Left cardiac atrium (tissue), 4 donors: ENCODE results near the gene DLK1. TPM values are rescaled to one million over a fixed set of nuclear protein-coding genes. Genes with fewer than 3 reads are reported as not detected.

Source experiments
- ATAC-seq, 2 donors: fragments of 200-7000 bp; cut with Tn5 transposase; one replicate each; pipeline ENCODE4 v1.9.1; 2020; ENCODE audit warnings: mild to moderate bottlenecking in 2 of 2, moderate library complexity in 2 of 2
- DNase-seq: peaks from one replicate; pipeline ENCODE4 v3.0.0-alpha.2; 2020
- intact Hi-C, 2 donors: fragments of 100-400 bp; cut with DNase I; formaldehyde crosslinking; loops; one replicate each; pipeline versions ENCODE4 v1.14.1 to v1.15.1; 2022 to 2023
- long read RNA-seq: library from polyadenylated mRNA; unstranded; transcript quantifications from one replicate; pipeline ENCODE4 v2.0.0, GENCODE V29; 2021
- total RNA-seq, 2 donors: library from RNA; stranded (reverse); fragmentation: NEBNext Ultra II Directional; extraction: Animal tissue kit (Norgen Biotek cat#: 25700); gene quantifications; one replicate each; pipeline ENCODE4 v1.2.1, GENCODE V29; 2021
- donor health status: DM: no; HTN: yes; CAD: no.
- donor health status: DM: no; HTN: yes; CAD: no; lungs with severe emphysema.
- donor health status: DM: yes; HTN: yes; CAD: no.
- donor health status: Dilated cardiomyopathy.

DLK1 gene
- total RNA-seq = 1 to 10 TPM in 1 of 2 donors, not detected in 1; 3.3 TPM
- long read RNA-seq = 0 reads

DNA sequence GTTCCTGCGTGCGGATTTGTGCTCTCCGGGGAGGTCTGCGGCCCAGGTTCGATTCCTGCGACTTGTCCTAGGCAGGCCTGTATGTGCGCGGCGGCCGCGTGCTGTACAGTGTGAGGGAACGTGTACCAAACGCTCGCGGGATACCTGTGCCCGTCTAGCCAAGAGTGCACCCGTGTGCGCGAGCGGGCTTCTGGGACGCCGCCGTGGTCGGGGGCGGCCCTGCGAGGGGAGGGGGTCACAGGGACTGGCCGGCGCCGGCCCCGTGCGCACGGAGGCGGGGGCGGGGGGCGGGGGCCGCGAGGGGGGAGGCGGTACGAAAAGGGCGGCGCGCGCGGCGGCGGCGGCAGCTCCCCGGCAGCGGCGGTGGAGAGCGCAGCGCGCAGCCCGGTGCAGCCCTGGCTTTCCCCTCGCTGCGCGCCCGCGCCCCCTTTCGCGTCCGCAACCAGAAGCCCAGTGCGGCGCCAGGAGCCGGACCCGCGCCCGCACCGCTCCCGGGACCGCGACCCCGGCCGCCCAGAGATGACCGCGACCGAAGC, at the start of gene DLK1:
TSS of gene DLK1 (plus strand) at position 343 of the 536 bp plus-strand sequence. CDS start at position 520, 177 bp downstream.
- ATAC-seq (no peak), DNase-seq (no peak)
- intact Hi-C loops = no loop called here

DNA sequence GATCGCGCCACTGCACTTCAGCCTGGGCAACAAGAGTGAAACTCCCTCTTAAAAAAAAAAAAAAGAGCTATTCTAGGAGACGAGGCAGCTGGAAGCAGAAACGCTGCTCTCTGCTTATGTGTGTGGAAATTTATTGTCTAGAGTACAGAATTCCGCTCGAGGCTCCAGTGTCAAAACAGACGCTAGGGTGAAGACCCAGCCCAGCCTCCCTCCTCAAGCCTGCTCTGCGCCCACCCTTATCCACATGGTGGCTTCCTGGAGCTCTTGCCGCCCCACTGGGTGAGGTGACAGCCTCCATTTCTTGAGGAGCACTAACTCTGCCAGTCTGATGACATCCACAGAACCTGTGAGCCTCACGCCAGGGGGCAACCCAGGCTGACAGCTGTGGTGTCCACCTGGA, 49.5 kb upstream of the DLK1 start:
- peak in 1 of 2 donors; percentile 39 for ATAC-seq
- DNase-seq = no peak
- intact Hi-C loops = no loop called here

DNA sequence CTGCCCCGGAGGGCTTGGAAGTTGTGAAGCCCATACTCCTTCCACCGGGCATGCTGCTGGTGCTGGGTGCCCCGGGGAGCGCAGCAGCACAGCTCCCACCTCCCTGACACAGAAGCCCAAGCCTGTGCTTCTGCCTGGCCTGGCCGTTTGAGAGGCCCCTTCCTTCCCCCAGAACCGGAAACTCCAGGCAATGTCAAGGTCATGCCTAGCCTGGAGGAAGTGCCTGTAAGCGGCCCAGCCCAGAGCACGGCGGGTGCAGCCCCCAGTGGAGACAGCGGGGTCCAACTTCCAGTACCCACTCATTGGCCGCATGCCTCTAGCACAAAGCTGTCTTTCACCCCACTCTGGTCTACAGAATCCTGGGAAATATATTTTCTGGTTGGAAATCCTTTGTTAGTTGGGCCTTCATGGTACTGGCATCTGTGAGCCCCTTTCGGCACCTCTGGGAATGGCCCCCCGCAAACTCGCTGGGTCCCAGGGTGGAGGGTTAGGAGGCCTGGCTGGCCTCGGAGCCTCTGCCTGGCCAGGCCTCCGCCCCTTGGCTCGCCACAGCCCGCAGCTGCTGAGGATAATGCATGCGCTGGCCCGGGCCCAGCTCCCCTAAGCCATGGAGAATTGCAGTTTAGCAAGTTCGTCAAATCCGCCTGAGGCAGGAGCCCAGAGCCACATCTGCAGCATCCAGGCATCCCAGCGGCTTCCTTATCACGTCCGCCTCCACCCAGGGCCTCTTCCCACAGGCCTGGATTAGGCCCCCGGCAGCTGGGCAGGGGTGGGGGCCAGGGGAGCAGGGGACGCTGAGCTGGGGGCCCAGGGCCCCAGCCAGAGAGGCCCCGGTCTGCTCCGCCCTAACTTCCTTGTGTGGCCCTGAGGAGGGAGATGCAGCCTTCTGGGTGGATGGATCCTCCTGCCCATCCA, 48.9 kb upstream of the DLK1 start:
- peak; percentile 56 for DNase-seq
- intact Hi-C loops = no loop called here
- peak; percentile 69 to 70 for ATAC-seq

DNA sequence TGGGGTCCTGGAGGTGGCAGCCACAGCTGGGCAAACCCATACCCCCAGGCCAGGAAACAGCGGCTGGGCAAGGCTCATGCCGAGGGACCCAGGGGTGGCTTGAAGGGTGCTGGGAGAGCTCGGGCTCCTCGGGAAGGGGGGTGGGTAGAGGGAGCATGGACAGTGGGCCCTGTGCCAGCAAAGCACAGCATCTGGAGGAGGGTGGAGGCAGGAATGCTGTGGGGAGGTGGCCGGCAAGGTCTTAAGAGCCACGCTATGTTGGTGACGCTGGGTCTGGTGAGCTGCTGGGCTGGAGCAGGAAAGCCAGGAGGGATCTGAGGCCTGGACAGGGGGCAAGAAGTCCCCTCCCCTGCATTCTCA, 48.2 kb upstream of the DLK1 start:
- intact Hi-C loops = no loop called here
- no peak for DNase-seq

DNA sequence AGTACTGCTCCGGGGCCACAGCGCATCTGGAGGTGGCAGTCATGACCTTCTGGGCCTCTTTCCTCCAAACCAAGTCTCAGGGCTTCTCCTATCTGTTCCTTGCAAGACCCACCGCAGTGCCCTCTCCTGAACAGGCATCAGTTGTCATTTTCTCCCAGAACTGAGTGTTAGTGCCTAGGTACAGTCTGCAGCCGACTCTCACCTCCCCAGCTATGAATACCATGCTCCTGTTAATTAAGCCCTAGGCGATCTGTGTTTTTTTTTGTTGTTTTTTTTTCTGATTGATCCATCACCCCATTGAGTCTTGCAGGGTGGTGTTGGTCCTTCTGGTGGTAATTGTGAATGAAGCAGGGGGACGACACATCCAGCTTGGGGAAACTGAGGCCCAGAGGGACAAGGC, 47.5 kb upstream of the DLK1 start:
- ATAC-seq = no peak
- intact Hi-C loops = no loop called here
- DNase-seq = no peak

More for the DNA sequence above, 48.2 kb upstream of the DLK1 start:
- peak in 1 of 2 donors; percentile 36 for ATAC-seq

DNA sequence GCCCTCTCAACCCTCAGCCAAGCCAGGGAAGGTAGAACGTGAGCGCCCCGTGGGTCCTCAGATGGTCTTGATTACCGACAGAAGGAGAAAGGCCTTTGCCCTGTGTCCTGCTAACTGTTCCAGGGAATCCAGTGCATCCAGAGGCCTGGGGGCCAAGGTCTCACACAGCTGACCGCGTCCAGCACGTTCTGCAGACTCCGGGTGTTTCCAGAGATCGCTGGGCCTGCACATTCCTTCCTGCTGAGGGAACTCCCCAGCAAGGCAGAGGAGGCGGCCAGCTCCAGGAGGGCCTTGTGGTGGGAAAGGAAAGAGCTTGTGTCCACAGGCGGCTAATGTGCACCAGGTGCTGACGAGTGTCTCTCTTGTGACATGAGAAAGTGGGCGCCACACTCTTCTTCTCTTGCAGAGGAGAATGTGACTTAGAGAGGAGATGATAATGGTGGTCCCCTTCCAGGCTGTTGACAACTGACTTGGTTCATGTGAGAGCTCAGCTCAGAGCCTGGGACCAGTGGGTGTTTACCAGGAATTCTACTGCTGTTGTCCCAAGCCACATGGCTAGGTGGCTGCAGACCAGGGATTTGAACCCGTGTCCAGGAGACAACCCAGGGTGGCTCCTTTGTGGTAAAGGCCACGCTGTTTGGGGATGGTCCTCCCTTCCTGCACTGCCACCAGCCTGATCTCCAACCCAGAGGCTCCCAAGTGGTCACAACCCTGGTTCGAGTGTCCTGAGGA, 46.8 kb upstream of the DLK1 start:
- peak; percentile 42 to 60 for ATAC-seq
- intact Hi-C loops = no loop called here
- DNase-seq = no peak

DNA sequence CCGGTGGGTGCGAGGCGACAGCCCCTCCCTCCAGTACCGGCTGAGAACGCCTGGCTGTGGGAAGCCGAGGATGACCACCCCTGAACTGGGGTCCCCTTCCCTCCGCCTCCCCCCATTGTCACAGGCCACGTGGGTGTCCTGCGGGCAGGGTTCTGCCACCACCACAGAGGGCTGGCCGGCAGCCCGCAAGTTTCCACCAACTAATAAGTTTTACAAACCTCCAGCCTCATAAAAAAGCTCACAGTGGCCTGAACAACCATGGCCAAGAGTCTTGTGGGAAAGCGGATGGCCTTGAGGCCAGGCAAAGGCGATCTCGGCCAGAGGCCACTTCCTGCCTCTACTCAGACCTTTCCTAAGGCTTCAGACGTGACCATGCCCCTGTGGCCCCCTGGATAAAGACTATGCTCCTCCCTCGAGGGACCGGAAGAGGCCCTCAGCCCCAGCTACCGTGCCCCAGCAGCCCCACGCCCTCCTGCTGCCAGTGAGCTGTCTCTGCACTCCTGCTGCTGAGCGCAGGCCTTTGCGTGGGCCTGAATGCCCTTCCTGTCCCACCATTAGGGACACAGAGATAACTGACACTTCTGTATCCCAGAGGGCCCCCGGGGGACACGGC, 46.1 kb upstream of the DLK1 start:
- DNase-seq = no peak
- intact Hi-C loops = no loop called here
- ATAC-seq = peak in 1 of 2 donors; percentile 5

DNA sequence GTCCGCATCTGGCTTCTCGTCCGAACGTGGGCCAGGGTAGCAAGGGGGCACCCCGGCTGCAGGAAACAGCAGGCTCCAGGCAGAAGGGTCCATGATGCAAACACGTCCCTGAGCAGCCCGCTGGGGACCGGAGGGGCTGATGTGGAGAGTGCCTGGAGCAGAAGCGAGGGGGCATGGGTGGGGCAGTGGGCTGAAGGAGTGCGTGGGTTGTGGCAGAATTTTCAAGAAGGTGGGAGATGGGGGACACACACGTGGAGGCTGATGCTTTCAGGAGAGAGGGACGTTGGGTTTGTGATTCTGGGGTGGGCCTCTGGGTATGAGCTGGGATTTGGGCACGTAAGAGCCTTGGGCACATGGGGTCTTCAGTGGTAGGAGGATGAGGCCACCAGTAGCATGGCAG, 45.6 kb upstream of the DLK1 start:
- ATAC-seq = no peak
- no peak for DNase-seq
- intact Hi-C loops = no loop called here

DNA sequence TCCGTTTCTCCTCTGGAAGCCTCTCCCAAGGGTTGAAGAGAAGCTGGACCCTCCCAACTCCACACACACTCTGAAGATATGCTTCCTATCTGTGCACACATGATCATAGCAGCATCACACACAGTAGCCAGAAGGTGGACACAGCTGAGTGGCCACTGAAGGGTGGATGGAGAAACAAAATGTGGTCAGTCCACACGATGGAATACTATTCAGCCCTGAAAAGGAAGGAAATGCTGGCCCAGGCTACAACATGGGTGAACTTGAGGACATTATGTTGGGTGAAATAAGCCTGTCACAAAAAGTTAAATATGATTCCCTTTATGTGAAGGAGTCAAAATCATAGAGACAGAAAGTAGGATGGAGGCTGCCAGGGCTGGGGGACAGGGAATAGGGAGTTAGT, 43.9 kb upstream of the DLK1 start:
- no peak for ATAC-seq
- no peak for DNase-seq
- intact Hi-C loops = no loop called here

DNA sequence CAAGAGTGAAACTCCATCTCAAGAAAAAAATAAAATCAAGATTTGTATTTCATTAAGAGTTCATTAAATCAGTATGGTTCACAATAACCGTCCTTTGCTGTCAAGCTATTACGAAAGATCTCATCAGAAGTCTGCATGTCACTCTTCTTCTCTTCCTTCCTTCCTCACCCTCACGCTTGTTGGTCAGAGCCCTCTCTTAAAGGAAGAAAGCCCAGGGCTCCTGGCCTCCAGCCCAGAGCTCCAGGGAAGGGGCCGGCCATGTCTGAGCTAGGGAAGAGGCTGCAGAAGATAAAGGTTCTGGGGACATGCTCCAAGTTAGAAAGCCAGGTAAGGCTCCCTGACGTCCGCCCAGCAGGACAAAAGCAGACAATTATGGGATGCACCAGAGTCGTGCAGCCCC, 43.1 kb upstream of the DLK1 start:
- intact Hi-C loops = no loop called here
- ATAC-seq (no peak), DNase-seq (no peak)

DNA sequence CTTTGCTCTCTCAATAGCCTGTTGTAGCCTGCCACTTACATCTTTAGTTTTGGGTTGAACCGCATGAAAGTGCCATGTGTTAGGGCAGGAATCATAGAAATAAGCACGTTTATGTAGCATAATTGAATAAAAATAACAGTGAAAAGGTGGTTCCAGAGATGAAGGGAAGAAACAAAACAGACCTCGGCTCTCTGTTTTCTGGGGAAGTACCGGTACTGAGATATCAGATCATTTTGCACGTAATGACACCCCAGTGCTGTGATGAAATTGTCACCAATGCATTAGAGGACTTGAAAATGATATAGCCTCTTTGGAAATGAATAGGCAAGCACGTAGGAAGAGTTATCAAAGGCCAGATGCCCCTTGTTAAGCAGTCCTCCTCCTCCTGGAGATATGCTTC, 42.5 kb upstream of the DLK1 start:
- ATAC-seq (no peak), DNase-seq (no peak)
- intact Hi-C loops = no loop called here

DNA sequence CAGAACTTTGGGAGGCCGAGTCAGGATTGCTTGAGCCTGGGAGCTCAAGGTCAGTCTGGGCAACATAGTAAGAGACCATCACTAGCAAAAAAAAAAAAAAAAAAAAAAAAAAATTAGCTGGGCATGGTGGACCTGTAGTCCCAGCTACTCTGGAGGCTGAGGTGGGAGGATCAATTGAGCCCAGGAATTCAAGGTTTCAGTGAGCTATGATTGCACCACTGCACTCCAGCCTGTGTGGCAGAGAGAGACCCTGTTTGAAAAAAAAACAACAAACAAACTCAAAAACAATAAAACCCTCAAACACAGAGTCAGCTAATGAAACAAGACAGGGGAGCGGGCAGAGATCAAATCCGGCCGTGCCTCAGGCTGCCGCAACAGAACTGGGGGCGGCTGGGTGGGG, 41.7 kb upstream of the DLK1 start:
- intact Hi-C loops = no loop called here
- DNase-seq (no peak), ATAC-seq (no peak)

DNA sequence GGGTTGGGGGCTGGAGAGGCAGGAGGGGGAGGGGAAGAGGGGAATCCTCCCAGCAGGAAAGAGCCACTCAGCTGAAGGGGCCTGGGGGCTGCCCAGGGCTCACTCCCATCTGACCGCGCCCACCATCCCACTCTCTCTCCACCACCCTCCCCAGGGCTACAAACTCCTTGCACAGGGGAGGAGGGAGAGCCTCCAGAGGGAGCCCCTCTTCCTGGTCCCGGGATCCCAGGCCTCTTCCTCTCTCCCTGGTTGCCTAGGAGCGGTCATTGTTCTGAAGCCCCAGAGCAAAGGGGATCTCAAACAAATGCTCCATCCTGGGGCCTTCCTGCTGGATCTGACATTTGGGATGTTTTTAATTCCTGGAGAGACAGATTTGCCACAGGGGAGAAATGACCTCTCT, 39.8 kb upstream of the DLK1 start:
- no peak for ATAC-seq
- intact Hi-C loops = no loop called here
- no peak for DNase-seq

DNA sequence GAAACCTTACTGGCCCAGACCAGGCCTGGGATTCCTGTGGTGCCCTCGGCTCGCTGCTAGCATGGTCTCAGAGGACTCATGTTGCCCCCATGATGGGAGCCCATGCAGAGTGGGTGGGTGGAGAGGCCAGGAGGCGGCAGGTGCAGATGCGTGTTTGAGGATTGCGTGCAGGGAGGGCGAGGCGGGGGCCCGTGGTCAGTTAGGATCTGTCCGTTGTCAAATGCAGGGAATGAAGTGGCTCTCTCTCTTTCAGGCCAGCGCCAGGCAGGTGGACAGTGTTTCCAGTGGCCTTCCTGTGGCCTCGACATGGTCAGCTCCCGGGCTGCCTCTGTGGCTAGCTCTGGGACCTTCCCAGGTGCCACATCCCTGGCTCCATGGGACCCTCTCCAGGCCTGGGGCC, 39.3 kb upstream of the DLK1 start:
- ATAC-seq = no peak
- intact Hi-C loops = no loop called here
- no peak for DNase-seq

DNA sequence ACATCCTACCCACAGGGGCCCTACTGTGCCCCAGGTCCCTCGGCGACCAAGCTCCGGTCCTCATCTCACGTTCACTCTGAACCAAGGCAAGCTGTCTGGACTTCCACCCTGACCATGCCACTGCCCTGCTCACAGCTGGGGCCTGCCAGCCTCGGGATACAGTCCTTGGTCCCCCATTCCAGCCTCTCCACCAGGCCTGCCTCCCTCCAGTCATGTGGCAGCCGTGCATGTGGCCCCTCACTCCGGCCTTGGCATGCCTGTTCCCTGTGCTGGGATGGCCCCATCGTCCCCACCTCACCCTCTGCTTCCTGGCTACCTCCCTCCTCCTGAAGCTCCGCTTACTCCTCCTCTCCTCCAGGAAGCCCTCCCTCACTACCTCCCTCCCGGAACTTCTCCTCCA, 38.6 kb upstream of the DLK1 start:
- ATAC-seq (no peak), DNase-seq (no peak)
- intact Hi-C loops = no loop called here

DNA sequence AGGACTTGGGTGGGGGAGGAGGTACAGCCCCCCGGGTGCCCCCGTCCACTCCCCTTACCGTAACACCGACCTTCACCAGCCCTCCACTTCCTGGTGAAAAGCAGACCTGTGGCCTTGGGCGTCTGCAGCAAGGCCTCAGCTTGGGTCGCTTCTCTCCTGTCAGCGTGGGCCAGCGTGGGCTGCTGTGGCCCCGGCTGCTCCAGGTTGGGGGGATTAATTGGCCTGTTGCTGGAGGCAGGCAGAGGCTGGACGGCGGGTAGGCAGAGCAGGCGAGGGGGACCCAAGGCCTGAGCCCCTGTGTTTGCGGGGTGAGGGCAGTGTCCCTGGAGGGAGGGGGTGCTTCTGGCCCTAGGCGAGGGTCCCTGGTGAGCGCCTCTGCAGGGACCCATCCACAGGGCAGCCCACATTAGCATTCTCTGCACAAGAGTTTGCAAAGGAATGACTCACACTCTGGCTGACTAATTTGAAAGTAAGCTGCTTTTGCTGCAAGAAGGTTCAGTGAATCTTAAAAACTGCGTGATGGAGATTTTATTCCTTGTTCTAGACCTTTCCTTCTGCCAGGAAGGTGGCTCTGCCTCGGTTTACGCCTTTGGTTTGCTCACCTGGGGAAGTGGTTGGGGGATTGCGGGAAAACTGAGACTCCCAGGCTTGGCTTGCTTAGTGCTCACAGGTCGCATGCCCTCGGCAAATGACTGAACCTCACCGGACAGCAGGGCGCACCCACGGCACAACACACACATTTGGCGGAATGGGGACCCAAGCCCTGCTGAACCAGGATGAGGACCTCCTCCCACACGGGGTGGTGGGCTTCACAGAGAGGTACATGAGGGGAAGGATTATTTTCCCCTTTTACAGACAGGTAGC, 37.9 kb upstream of the DLK1 start:
- no peak for ATAC-seq
- intact Hi-C loops = no loop called here
- no peak for DNase-seq

DNA sequence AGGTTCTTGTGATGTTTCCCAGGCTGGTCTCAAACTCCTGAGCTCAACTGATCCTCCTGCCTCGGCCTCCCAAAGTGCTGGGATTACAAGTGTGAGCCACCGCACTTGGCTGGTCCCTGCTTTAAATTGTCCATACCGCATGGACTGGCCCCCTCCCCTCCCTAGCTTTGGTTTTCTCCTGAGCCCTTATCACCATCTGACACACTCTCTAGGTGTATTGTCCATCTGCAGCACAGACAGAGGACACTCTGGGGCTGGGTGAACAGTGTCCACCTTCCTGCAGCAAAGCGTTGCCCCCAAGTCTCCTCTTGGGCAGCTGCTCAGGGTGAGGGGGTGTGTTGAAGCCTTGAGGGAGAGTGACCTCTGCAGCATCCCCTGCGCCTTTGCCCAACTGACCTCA, 36.0 kb upstream of the DLK1 start:
- no peak for ATAC-seq
- intact Hi-C loops = no loop called here
- DNase-seq = no peak

DNA sequence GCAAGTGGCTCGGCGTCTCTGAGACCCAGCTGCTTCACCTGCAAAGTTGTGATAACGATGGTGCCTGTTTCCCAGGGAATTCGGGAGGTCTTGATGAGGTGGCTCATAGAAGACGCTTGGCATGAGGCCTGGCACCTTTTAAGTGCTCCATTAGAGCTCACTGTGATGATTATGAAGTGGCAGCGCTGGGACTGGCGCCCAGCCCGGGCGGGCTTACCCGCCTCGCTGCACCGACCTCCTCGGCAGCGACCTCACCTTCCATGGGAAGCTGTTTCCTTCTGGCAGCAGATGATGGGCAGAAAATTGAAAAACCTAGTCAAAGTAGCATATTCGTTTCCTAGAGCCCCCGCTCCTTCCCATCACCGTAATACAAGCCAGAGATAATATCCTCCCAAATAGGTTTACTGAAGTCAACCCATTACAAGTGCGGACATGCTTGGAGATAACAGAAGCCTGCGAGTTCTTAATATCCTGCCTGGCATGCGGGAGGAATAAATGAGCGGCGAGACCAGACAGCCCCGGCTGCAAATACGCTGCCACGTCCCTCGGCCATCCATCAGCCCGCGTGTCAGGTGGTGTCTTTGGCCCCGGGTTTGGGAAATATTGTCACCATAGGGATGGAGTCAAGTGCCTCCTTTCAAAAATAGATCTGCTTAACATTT, 35.2 kb upstream of the DLK1 start:
- ATAC-seq (peak in 1 of 2 donors; percentile 64), DNase-seq (no peak)
- intact Hi-C loops = no loop called here

DNA sequence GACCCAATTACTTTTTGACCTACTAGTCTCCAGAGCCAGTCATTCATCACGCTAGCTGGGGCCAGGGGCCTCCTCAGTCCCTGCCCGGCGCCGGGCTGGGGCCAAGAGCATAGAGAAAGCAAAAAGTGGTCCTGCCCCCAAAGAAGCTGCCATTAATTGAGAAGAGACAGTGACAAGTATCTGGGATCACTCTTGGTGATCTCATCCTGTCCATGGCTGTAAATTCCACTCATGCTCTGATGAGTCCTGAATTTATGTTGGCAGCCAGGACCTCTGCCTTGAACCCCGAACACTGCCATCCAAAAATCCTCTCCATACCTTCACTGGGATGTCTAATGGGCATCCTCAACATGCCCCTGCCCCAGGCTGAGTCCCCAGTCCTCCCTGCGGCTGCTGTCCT, 34.4 kb upstream of the DLK1 start:
- DNase-seq (no peak), ATAC-seq (no peak)
- intact Hi-C loops = no loop called here
